SK-N-SH (cell line): ENCODE results near the gene DDX24. TPM values are rescaled to one million over a fixed set of nuclear protein-coding genes. Genes with fewer than 3 reads are reported as not detected.

Experiments
- CTCF ChIA-PET: fragments of 300-600, 350-600 bp; formaldehyde crosslinking; extraction: SDS; loops from one replicate; lab custom pipeline; 2021; lab: Yijun Ruan, JAX
- POLR2A ChIA-PET: fragments of 350-600 bp; sonication (Branson Sonifier 250); formaldehyde crosslinking; extraction: SDS; loops from one replicate; lab custom pipeline; 2020; ENCODE audit warnings: antibody characterized with exemption, inconsistent platforms; lab: Yijun Ruan, JAX
- DNase-seq: peaks from one replicate; pipeline ENCODE4 v3.0.0; 2012
- H2AFZ ChIP-seq: fragments of 200-600 bp; sonication (generic); 2 replicates; pipeline ENCODE4 v1.8.1; 2016; ENCODE audit warnings: antibody characterized with exemption, mild to moderate bottlenecking, low read depth
- H3F3A ChIP-seq: fragments of 200-600 bp; sonication (generic); replicated peaks from 2 replicates; pipeline ENCODE3; 2016; ENCODE audit warnings: antibody characterized with exemption, mild to moderate bottlenecking; ENCODE audit not compliant: insufficient read depth
- H3K27ac ChIP-seq, 2 experiments: fragments of 200-500 bp in 1 of 2; fragments of 200-600 bp in 1 of 2; sonication (Bioruptor generic) in 1 of 2; sonication (generic), shearing (Covaris generic) in 1 of 2; 2 replicates each; pipeline versions ENCODE4 v1.5.1 to v1.6.1; 2014 to 2016; ENCODE audit warnings: low read depth in 2 of 2, inconsistent platforms in 1 of 2, low read length in 1 of 2, mild to moderate bottlenecking in 1 of 2, mixed read lengths in 1 of 2
- H3K27me3 ChIP-seq: fragments of 200-600 bp; sonication (generic), shearing (Covaris generic); 2 replicates; pipeline ENCODE4 v1.6.1; 2016; ENCODE audit warnings: mixed run types; ENCODE audit not compliant: insufficient read depth
- H3K36me3 ChIP-seq, 2 experiments: fragments of 200-500 bp in 1 of 2; fragments of 200-600 bp in 1 of 2; sonication (Bioruptor generic) in 1 of 2; sonication (generic) in 1 of 2; replicated peaks in 1 of 2; 2 replicates each; pipeline versions ENCODE3 to v1.5.1; 2014 to 2016; ENCODE audit warnings: low read length in 1 of 2, mild to moderate bottlenecking in 1 of 2; ENCODE audit not compliant: insufficient read depth in 2 of 2, control insufficient read depth in 1 of 2
- H3K4me1 ChIP-seq, 2 experiments: fragments of 200-500 bp in 1 of 2; fragments of 200-600 bp in 1 of 2; sonication (Bioruptor generic) in 1 of 2; sonication (generic), shearing (Covaris generic) in 1 of 2; 2 replicates each; pipeline versions ENCODE4 v1.5.1 to v1.6.1; 2014 to 2016; ENCODE audit warnings: low read depth in 1 of 2, low read length in 1 of 2, mixed run types in 1 of 2; ENCODE audit not compliant: insufficient read depth in 2 of 2, control insufficient read depth in 1 of 2
- H3K4me2 ChIP-seq: fragments of 200-600 bp; sonication (generic), shearing (Covaris generic); 2 replicates; pipeline ENCODE4 v1.6.1; 2017; ENCODE audit warnings: mixed run types
- H3K4me3 ChIP-seq, 2 experiments: fragments of 200-500 bp in 1 of 2; fragments of 200-600 bp in 1 of 2; sonication (Bioruptor generic) in 1 of 2; sonication (generic), shearing (Covaris generic) in 1 of 2; 2 replicates each; pipeline versions ENCODE4 v1.5.1 to v1.8.1; 2014 to 2016; ENCODE audit warnings: low read depth in 2 of 2, inconsistent platforms in 1 of 2, low read length in 1 of 2, mild to moderate bottlenecking in 1 of 2, mixed read lengths in 1 of 2, moderate library complexity in 1 of 2
- H3K79me2 ChIP-seq: fragments of 200-600 bp; sonication (generic); 2 replicates; pipeline ENCODE4 v1.8.1; 2017; ENCODE audit warnings: mild to moderate bottlenecking; ENCODE audit not compliant: insufficient read depth
- H3K9ac ChIP-seq: fragments of 200-600 bp; sonication (generic); 2 replicates; pipeline ENCODE4 v1.6.1; 2017; ENCODE audit warnings: mixed run types
- H3K9me2 ChIP-seq: fragments of 200-600 bp; sonication (generic); 2 replicates; pipeline ENCODE4 v1.6.1; 2017; ENCODE audit warnings: mixed run types
- H3K9me3 ChIP-seq: fragments of 200-600 bp; sonication (generic); 2 replicates; pipeline ENCODE4 v1.6.1; 2017; ENCODE audit warnings: mixed run types, mild to moderate bottlenecking, moderate library complexity
- H4K20me1 ChIP-seq: fragments of 200-600 bp; sonication (generic); 2 replicates; pipeline ENCODE4 v1.6.1; 2017; ENCODE audit warnings: mild to moderate bottlenecking, mixed run types; ENCODE audit not compliant: insufficient read depth
- CHD2 ChIP-seq: fragments of 150-350 bp; IDR thresholded peaks from 2 replicates; pipeline ENCODE4 v1.6.1; 2018; ENCODE audit warnings: low read length; ENCODE audit not compliant: partially characterized antibody
- EP300 ChIP-seq, 2 experiments: IDR thresholded peaks; 2 replicates each; pipeline versions ENCODE4 v1.4.0 to v1.6.1; 2012; ENCODE audit warnings: borderline replicate concordance in 1 of 2, low read depth in 1 of 2, low read length in 1 of 2
- FOSL2 ChIP-seq: IDR thresholded peaks from 2 replicates; pipeline ENCODE4 v1.4.0; 2012; ENCODE audit warnings: low read depth, mild to moderate bottlenecking, moderate library complexity, borderline replicate concordance
- FOXM1 ChIP-seq: IDR thresholded peaks from 2 replicates; pipeline ENCODE4 v1.4.0; 2012; ENCODE audit warnings: low read depth, mild to moderate bottlenecking
- JUND ChIP-seq: IDR thresholded peaks from 2 replicates; pipeline ENCODE4 v1.4.0; 2012
- MEF2A ChIP-seq: IDR thresholded peaks from 2 replicates; pipeline ENCODE4 v1.4.0; 2012; ENCODE audit warnings: low read depth, borderline replicate concordance
- MXI1 ChIP-seq: IDR thresholded peaks from 2 replicates; pipeline ENCODE4 v1.6.1; 2012; ENCODE audit warnings: mild to moderate bottlenecking, low read depth, low read length, improper control_type of control experiment
- NRF1 ChIP-seq: IDR thresholded peaks from 2 replicates; pipeline ENCODE4 v1.6.1; 2012; ENCODE audit warnings: low read depth, mild to moderate bottlenecking, low read length
- POLR2AphosphoS5 ChIP-seq: IDR thresholded peaks from 2 replicates; pipeline ENCODE4 v1.6.1; 2012; ENCODE audit warnings: low read depth, low read length
- RAD21 ChIP-seq: IDR thresholded peaks from 2 replicates; pipeline ENCODE4 v1.6.1; 2012; ENCODE audit warnings: mild to moderate bottlenecking, low read length
- RCOR1 ChIP-seq: fragments of 150-350 bp; IDR thresholded peaks from 2 replicates; pipeline ENCODE4 v1.6.1; 2017; ENCODE audit warnings: antibody characterized with exemption, low read length
- RXRA ChIP-seq: IDR thresholded peaks from 2 replicates; pipeline ENCODE4 v1.4.0; 2012; ENCODE audit warnings: low read depth, mild to moderate bottlenecking, borderline replicate concordance
- SMC3 ChIP-seq: IDR thresholded peaks from 2 replicates; pipeline ENCODE4 v1.6.1; 2012; ENCODE audit warnings: low read depth, low read length, improper control_type of control experiment
- TAF1 ChIP-seq: IDR thresholded peaks from 2 replicates; pipeline ENCODE4 v1.6.1; 2012; ENCODE audit warnings: low read depth, mild to moderate bottlenecking, low read length, moderate library complexity, borderline replicate concordance
- TEAD4 ChIP-seq: IDR thresholded peaks from 2 replicates; pipeline ENCODE4 v1.4.0; 2012; ENCODE audit warnings: mild to moderate bottlenecking, borderline replicate concordance; ENCODE audit not compliant: insufficient read depth
- WGBS: methylation state at CpG from one replicate; pipeline ENCODE4 v1.1.6; 2017; ENCODE audit warnings: low lambda C conversion rate; 5-methylcytosine and 5-hydroxymethylcytosine counted together
- polyA plus RNA-seq, 3 experiments: library from polyadenylated mRNA; depleted of rRNA; stranded (reverse); fragments of >200 nt; gene quantifications; 2 replicates each; pipeline ENCODE4 v1.2.3, GENCODE V29; 2012
- TF ChIP-seq, protein P1 (sequence below): IDR thresholded peaks from 2 replicates; pipeline ENCODE4 v1.4.0; 2012; ENCODE audit warnings: low read depth
- TF ChIP-seq, protein P2 (sequence below): fragments of 150-350 bp; IDR thresholded peaks from 2 replicates; pipeline ENCODE4 v1.6.1; 2017; ENCODE audit warnings: antibody characterized with exemption, low read length, low read depth, borderline replicate concordance
- TF ChIP-seq, protein P3 (sequence below): IDR thresholded peaks from 2 replicates; pipeline ENCODE4; 2012
- TF ChIP-seq, protein P4 (sequence below): IDR thresholded peaks from 2 replicates; pipeline ENCODE4 v1.6.1; 2012; ENCODE audit warnings: mild to moderate bottlenecking, low read depth, low read length, moderate library complexity
- TF ChIP-seq, protein P5 (sequence below): fragments of 200-600 bp; sonication (generic); IDR thresholded peaks from 2 replicates; pipeline ENCODE4 v1.6.1; 2017; ENCODE audit warnings: antibody characterized with exemption, mild to moderate bottlenecking, moderate library complexity

Gene DDX24
- polyA plus RNA-seq, 1 of the 3 experiments (the other 2 are of a cell fraction), result 108 TPM

DNA sequence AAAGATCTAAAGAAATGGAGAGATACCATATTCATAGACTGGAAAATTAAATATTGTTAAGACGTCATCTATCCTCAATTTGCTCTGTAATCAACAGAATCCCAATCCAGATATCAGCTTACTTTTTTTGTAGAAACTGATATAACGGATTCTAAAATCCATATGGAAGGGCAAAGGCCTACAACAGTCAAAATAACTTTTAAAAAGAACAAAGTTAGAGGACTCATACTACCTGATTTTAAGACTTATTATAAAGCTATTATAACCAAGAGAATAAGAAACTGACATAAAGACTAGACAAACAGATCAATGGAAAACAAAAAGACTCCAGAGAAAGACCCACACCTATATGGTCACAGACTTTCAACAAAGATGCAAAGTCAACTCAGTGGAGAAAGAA is 6.0 kb downstream of the DDX24 start:
- Histone ChIP-seq H3K27ac (no peak overlapping the region), H3K27me3 (no peaks in the 10 kb centered on the region), H3K36me3 (peaks cover 33 to 45% of the 10 kb centered on the region in 2 experiments), H3K4me3 (no peak overlapping the region; a peak in 1 of 4 replicates), H2AFZ (no peak overlapping the region), H3K9ac (no peak overlapping the region), H3K4me1 (peaks cover 12 to 24% of the 10 kb centered on the region in 2 experiments; a peak in 3 of 4 replicates), H3F3A (peaks cover 9% of the 10 kb centered on the region), H3K9me3 (peaks cover 18% of the 10 kb centered on the region; the same call in 1 of the 2 replicates), H3K9me2 (no peaks in the 10 kb centered on the region), H3K79me2 (peaks cover 100% of the 10 kb centered on the region), H3K4me2 (no peak overlapping the region), H4K20me1 (peaks cover 51% of the 10 kb centered on the region)
- ChIA-PET CTCF (no interaction called here), POLR2A (no interaction called here)
- no peak for DNase-seq
- TF ChIP-seq, protein P1, sequence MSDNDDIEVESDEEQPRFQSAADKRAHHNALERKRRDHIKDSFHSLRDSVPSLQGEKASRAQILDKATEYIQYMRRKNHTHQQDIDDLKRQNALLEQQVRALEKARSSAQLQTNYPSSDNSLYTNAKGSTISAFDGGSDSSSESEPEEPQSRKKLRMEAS, result no peak
- TF ChIP-seq CHD2, result no peak
- TF ChIP-seq MEF2A, result no peak
- no peak for TF ChIP-seq JUND
- TF ChIP-seq POLR2AphosphoS5, result no peak
- no peak for TF ChIP-seq NRF1
- TF ChIP-seq TAF1, result no peak
- no peak for TF ChIP-seq RXRA
- TF ChIP-seq EP300 (IDR thresholded peaks at IDR 0.05; ENCODE audit: borderline replicate concordance in 1 of 2, low read depth in 1 of 2, low read length in 1 of 2), result no peak
- no peak for TF ChIP-seq MXI1
- no peak for TF ChIP-seq TEAD4
- TF ChIP-seq, protein P2, sequence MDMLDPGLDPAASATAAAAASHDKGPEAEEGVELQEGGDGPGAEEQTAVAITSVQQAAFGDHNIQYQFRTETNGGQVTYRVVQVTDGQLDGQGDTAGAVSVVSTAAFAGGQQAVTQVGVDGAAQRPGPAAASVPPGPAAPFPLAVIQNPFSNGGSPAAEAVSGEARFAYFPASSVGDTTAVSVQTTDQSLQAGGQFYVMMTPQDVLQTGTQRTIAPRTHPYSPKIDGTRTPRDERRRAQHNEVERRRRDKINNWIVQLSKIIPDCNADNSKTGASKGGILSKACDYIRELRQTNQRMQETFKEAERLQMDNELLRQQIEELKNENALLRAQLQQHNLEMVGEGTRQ, result no peak
- TF ChIP-seq, protein P3, sequence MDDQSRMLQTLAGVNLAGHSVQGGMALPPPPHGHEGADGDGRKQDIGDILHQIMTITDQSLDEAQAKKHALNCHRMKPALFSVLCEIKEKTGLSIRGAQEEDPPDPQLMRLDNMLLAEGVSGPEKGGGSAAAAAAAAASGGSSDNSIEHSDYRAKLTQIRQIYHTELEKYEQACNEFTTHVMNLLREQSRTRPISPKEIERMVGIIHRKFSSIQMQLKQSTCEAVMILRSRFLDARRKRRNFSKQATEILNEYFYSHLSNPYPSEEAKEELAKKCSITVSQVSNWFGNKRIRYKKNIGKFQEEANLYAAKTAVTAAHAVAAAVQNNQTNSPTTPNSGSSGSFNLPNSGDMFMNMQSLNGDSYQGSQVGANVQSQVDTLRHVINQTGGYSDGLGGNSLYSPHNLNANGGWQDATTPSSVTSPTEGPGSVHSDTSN, result no peak
- TF ChIP-seq, protein P4, sequence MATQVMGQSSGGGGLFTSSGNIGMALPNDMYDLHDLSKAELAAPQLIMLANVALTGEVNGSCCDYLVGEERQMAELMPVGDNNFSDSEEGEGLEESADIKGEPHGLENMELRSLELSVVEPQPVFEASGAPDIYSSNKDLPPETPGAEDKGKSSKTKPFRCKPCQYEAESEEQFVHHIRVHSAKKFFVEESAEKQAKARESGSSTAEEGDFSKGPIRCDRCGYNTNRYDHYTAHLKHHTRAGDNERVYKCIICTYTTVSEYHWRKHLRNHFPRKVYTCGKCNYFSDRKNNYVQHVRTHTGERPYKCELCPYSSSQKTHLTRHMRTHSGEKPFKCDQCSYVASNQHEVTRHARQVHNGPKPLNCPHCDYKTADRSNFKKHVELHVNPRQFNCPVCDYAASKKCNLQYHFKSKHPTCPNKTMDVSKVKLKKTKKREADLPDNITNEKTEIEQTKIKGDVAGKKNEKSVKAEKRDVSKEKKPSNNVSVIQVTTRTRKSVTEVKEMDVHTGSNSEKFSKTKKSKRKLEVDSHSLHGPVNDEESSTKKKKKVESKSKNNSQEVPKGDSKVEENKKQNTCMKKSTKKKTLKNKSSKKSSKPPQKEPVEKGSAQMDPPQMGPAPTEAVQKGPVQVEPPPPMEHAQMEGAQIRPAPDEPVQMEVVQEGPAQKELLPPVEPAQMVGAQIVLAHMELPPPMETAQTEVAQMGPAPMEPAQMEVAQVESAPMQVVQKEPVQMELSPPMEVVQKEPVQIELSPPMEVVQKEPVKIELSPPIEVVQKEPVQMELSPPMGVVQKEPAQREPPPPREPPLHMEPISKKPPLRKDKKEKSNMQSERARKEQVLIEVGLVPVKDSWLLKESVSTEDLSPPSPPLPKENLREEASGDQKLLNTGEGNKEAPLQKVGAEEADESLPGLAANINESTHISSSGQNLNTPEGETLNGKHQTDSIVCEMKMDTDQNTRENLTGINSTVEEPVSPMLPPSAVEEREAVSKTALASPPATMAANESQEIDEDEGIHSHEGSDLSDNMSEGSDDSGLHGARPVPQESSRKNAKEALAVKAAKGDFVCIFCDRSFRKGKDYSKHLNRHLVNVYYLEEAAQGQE, result no peak
- TF ChIP-seq RCOR1, result no peak
- no peak for TF ChIP-seq FOXM1
- TF ChIP-seq, protein P5, sequence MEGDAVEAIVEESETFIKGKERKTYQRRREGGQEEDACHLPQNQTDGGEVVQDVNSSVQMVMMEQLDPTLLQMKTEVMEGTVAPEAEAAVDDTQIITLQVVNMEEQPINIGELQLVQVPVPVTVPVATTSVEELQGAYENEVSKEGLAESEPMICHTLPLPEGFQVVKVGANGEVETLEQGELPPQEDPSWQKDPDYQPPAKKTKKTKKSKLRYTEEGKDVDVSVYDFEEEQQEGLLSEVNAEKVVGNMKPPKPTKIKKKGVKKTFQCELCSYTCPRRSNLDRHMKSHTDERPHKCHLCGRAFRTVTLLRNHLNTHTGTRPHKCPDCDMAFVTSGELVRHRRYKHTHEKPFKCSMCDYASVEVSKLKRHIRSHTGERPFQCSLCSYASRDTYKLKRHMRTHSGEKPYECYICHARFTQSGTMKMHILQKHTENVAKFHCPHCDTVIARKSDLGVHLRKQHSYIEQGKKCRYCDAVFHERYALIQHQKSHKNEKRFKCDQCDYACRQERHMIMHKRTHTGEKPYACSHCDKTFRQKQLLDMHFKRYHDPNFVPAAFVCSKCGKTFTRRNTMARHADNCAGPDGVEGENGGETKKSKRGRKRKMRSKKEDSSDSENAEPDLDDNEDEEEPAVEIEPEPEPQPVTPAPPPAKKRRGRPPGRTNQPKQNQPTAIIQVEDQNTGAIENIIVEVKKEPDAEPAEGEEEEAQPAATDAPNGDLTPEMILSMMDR, result no peak
- TF ChIP-seq SMC3, result no peak
- no peak for TF ChIP-seq RAD21
- TF ChIP-seq FOSL2, result no peak
- 96% methylated on average over 2 of the region's 2 CpGs for WGBS
